AG04449 (cell line): ENCODE data around the gene GPX7.

Source experiments
- CTCF ChIA-PET: fragments of 350-600 bp; formaldehyde crosslinking; extraction: SDS; loops from one replicate; lab custom pipeline; 2021; ENCODE audit warnings: antibody characterized with exemption; lab: Yijun Ruan, JAX
- POLR2A ChIA-PET: fragments of 400-600, 350-600 bp; formaldehyde crosslinking; extraction: SDS; loops from one replicate; lab custom pipeline; 2020; ENCODE audit warnings: antibody characterized with exemption, inconsistent platforms; lab: Yijun Ruan, JAX
- DNase-seq: peaks from one replicate; pipeline ENCODE4 v3.0.0-alpha.2; 2010; ENCODE audit warnings: low read depth, low spot score
- H3K4me3 ChIP-seq: 2 replicates; pipeline ENCODE4 v1.5.1; 2011; ENCODE audit warnings: low read depth, mild to moderate bottlenecking, control low read depth, low read length
- TF ChIP-seq, protein P1 (sequence below): IDR thresholded peaks from one replicate; pipeline ENCODE4 v1.5.1; 2011; ENCODE audit warnings: mild to moderate bottlenecking, moderate library complexity, low read length, control low read depth, inconsistent platforms; ENCODE audit not compliant: insufficient read depth; ENCODE audit errors: missing control alignments

GPX7 gene

GRCh38 chr1:52556641-52557360 is 45.4 kb upstream of the GPX7 start:
- DNase-seq, result no peak
- H3K4me3 ChIP-seq, result no peak overlapping the region
- ChIA-PET POLR2A (no interaction called here), CTCF (interaction anchor here (0.9 kb wide), 1 partner anchor 12 kb away, joined by 3 read pairs; no protein-coding TSS in a partner anchor)
- TF ChIP-seq, protein P1, sequence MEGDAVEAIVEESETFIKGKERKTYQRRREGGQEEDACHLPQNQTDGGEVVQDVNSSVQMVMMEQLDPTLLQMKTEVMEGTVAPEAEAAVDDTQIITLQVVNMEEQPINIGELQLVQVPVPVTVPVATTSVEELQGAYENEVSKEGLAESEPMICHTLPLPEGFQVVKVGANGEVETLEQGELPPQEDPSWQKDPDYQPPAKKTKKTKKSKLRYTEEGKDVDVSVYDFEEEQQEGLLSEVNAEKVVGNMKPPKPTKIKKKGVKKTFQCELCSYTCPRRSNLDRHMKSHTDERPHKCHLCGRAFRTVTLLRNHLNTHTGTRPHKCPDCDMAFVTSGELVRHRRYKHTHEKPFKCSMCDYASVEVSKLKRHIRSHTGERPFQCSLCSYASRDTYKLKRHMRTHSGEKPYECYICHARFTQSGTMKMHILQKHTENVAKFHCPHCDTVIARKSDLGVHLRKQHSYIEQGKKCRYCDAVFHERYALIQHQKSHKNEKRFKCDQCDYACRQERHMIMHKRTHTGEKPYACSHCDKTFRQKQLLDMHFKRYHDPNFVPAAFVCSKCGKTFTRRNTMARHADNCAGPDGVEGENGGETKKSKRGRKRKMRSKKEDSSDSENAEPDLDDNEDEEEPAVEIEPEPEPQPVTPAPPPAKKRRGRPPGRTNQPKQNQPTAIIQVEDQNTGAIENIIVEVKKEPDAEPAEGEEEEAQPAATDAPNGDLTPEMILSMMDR, result no peak

GRCh38 chr1:52558941-52559340 is 43.2 kb upstream of the GPX7 start:
- ChIA-PET POLR2A (no interaction called here), CTCF (no interaction called here)
- DNase-seq, result no peak
- H3K4me3 ChIP-seq, result no peak overlapping the region
- TF ChIP-seq, protein P1, result no peak

GRCh38 chr1:52559875-52560274 is 42.3 kb upstream of the GPX7 start:
- TF ChIP-seq, protein P1, result no peak
- DNase-seq, result no peak
- no peak overlapping the region for H3K4me3 ChIP-seq
- ChIA-PET CTCF (no interaction called here), POLR2A (no interaction called here)

DNA sequence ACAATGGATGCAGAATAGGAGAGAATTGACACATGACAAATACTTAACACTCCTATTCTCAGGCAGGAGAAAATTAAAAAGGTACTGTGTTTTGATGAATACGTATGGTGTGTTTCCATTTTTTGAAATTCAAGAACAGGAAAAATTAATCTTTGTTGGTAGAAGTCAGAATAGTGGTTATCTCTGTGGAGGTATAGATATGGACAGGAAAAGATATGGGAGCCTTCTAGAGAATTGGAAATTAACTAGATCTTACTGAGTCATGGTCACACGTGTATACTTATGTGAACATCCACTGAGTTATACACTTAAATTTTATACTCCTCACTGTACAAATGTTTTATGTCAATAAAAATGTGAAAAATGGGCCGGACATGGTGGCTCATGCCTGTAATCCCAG is 39.4 kb upstream of the GPX7 start:
- TF ChIP-seq, protein P1, result no peak
- H3K4me3 ChIP-seq, result no peak overlapping the region
- no peak for DNase-seq
- CTCF ChIA-PET, result no interaction called here
- POLR2A ChIA-PET, result no interaction called here

DNA sequence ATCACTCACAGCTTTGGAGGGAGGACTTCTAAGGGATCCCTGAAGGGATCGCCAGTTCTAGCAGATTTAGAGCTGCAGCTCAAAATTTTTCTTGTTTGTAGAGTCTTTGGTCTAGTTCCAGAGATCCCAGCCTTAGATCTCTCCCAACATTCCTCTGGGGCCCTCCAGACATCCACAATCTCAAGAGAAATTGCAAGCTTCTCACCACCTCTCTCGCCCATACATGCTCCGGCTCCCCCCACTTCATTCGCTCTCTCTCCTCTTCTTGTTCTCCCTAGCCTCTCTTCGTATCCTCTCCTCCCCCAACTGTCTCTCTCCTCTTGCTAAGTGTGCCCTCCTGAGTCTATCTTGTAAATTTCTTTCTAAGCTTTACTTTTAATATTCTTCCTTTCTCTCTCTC is 34.2 kb upstream of the GPX7 start:
- POLR2A ChIA-PET, result no interaction called here
- TF ChIP-seq, protein P1, result no peak
- CTCF ChIA-PET, result no interaction called here
- DNase-seq, result no peak
- H3K4me3 ChIP-seq, result no peak overlapping the region

GRCh38 chr1:52569449-52570210 is 32.5 kb upstream of the GPX7 start:
- POLR2A ChIA-PET, result no interaction called here
- TF ChIP-seq, protein P1, result no peak
- CTCF ChIA-PET, result interaction anchor here (1.4 kb wide), 1 partner anchor 13 kb away, joined by 3 read pairs; no protein-coding TSS in a partner anchor

More at GRCh38 chr1:52569449-52570210, 32.5 kb upstream of the GPX7 start:
- no peak overlapping the region for H3K4me3 ChIP-seq
- DNase-seq, result no peak
